Epithelial cell of umbilical artery (primary cell): ENCODE measurements around the gene GCSH. TPM values are rescaled to one million over a fixed set of nuclear protein-coding genes. Genes with fewer than 3 reads are reported as not detected.

Experiments used
- total RNA-seq: library from RNA; depleted of rRNA; stranded (reverse); fragments of >200 nt; gene quantifications from 2 replicates; pipeline ENCODE4 v1.2.3, GENCODE V29; 2014

The GCSH gene
- total RNA-seq, result 12.5 and 15.9 TPM in 2 replicates

GRCh38 chr16:81095953-81096714, at the start of gene GCSH:
Gene GCSH, minus strand, starts transcription at chr16:81096395. Its CDS starts 117 bp downstream, at chr16:81096278.

GRCh38 chr16:81077076-81077940, 18.9 kb downstream of the GCSH start, which contains the start of gene C16orf46:
Gene C16orf46, minus strand, starts transcription at chr16:81077238. Its CDS starts 13,283 bp downstream, at chr16:81063955.

GRCh38 chr16:81035398-81035974, 60.7 kb downstream of the GCSH start, which contains the start of gene ATMIN:
Gene ATMIN, plus strand, starts transcription at chr16:81035842. Its CDS starts 29 bp downstream, at chr16:81035871.

Other genes starting within 250 kb of the GCSH start
- gene CMC2, start 89.5 kb downstream of the GCSH start, total RNA-seq, result 70.8 and 76.7 TPM in 2 replicates
- gene CENPN, start 89.2 kb downstream of the GCSH start, total RNA-seq, result 62.9 and 63.0 TPM in 2 replicates
- 23.1 and 31.3 TPM in 2 replicates for gene ATMIN, start 60.6 kb downstream of the GCSH start, total RNA-seq
- gene C16orf46, start 19.2 kb downstream of the GCSH start, total RNA-seq, result 0.32 and 0.46 TPM in 2 replicates
- under 0.01 TPM in 1 of 2 replicates, not detected in the other for gene BCO1, start 142.3 kb upstream of the GCSH start, total RNA-seq
- gene GAN, start 218.6 kb upstream of the GCSH start, total RNA-seq, result 7.1 TPM in 2 replicates